Skin epidermis (tissue), 12 donors: Measurements from ENCODE around the gene FLYWCH1.

Experiments used
- H3K27ac ChIP-seq, 21 experiments: fragments of 200-600 bp; sonication (generic) in 11 of 21; one replicate each; pipeline ENCODE4 v1.5.0; 2020; ENCODE audit warnings: mild to moderate bottlenecking in 3 of 21, inconsistent platforms in 2 of 21, moderate library complexity in 2 of 21
- H3K4me3 ChIP-seq, 7 experiments: fragments of 200-600 bp; sonication (generic) in 2 of 7; one replicate each; pipeline ENCODE4 v1.5.0; 2020; ENCODE audit warnings: inconsistent platforms in 2 of 7, mild to moderate bottlenecking in 2 of 7, moderate library complexity in 1 of 7

FLYWCH1 gene

GRCh38 chr16:2948807-2949704 lies 37.3 kb downstream of the FLYWCH1 start:
- Histone ChIP-seq H3K27ac (no peak overlapping the region), H3K4me3 (no peak overlapping the region)

DNA sequence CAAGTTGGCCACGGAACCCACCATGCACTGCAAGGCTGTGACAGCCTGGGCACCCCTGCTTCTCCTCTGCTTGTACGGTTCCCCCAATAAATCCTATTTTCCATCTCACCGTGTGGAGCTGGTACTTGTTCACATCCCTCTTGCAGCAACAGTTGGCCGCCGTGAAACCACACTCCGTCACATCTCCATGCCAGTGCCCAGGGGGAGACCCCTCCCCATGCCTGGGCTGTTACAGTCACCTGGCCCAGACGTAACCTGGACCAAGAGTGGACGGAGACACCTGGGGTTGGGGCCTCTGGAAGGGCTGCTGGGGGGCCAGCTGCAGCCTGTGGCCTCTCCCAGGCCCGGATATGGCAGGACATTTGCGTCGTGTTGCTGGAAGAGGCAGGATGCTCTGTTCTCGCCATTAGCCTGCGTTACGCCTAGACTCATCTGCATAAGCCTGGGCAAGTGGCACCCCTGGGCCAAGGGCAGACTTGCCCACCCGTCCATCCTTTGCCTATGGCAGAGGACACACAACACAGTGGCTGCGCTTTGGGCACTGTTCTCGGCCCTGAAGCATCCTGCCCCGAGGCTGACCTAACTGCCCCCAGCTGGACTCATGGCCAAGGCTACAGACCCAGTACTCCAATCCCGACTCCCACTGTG lies 38.1 kb downstream of the FLYWCH1 start:
- no peak overlapping the region for H3K4me3 ChIP-seq

DNA sequence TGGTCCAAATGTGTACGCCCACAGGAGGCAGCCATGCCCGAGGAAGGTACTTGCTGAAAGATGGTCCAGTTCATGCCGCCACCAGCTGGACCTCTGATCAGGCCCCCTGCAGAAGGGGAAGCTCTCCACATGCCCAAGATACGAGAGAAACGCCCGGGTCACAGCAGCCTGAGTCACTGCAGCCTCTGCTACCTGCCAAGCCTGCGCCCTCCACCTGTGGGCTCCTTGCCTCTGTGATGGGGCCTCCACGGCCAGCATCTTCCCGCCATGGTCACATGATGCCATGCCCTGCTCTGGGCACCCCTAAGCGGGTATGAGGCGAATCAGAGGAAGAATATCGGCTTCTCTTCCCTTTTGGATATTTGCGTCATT lies 38.6 kb downstream of the FLYWCH1 start:
- no peak overlapping the region for H3K4me3 ChIP-seq
- no peak overlapping the region for H3K27ac ChIP-seq

More for the DNA sequence above, 38.1 kb downstream of the FLYWCH1 start:
- no peak overlapping the region for H3K27ac ChIP-seq

- no peak overlapping the region for H3K27ac ChIP-seq
- no peak overlapping the region for H3K4me3 ChIP-seq
Observed at GRCh38 chr16:2950773-2951172, 39.0 kb downstream of the FLYWCH1 start.

GRCh38 chr16:2952679-2953078 lies 40.9 kb downstream of the FLYWCH1 start:
- H3K4me3 ChIP-seq, result no peak overlapping the region
- H3K27ac ChIP-seq, result no peak overlapping the region

DNA sequence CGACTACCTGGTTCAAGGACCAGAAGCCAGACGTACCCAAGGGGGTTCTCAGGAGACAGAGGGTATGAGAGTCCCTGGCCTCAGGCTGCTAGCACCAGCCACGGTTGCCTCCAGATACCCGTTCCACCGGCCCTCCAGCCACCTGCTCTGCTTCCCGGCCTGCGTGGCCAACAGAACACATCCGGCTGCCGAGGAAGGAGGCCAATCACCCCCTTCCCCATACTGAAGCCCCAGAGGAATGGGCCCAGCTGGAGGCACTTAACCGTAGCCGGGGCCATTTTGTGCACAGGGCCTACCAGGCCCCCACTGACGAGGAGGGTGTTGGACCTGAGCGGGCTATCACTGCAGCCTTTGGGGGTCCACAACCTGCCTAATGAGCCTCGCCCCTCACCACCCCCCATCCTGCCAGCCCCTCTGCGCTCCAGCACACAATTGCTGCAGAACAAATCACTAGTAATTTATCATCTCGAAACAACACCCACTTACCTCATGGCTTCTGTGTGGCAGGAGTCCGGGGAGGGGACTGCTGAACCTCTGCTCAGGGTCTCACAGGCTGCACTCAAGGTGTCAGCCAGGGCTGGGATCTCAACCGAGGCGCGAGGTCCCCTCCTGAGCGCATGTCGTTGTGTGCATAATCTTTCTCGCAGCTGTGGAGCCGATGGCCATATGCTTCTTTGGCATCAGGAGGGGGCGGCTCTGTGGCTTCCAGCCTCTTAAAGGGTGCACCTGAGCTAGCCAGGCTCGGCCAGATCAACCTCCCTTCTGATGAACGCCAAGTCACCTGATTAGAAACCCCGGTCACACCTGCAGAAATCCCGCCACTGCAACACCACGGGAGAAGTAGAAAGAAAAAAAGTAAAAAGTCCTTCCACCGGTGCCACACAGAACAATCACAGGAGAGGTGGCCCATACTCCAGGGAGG lies 42.2 kb downstream of the FLYWCH1 start:
- Histone ChIP-seq H3K4me3 (no peak overlapping the region), H3K27ac (no peak overlapping the region)

- H3K4me3 ChIP-seq, result no peak overlapping the region
- no peak overlapping the region for H3K27ac ChIP-seq
Observed at GRCh38 chr16:2954656-2955381, 43.1 kb downstream of the FLYWCH1 start.

DNA sequence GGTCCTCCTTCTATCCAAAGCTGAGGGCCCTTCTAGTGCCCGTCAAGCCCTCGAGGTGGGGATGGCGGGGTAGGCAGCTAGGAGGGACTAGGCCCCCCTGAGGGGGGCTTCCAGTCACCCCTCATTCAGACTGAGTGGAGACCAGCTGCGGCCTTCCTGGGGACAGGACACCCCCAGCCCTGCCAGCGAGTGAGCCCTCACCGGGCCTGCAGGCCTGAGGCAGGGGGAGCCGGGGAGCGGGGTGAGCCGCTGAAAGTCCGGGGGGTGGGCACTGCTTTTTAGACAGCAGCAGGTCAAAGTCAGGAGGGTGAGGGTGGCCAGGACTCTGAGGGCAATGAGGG lies 43.7 kb downstream of the FLYWCH1 start:
- Histone ChIP-seq H3K4me3 (no peak overlapping the region), H3K27ac (no peak overlapping the region)

- H3K4me3 ChIP-seq, result no peak overlapping the region
- H3K27ac ChIP-seq, result no peak overlapping the region
Observed at GRCh38 chr16:2955779-2956578, 44.2 kb downstream of the FLYWCH1 start.

DNA sequence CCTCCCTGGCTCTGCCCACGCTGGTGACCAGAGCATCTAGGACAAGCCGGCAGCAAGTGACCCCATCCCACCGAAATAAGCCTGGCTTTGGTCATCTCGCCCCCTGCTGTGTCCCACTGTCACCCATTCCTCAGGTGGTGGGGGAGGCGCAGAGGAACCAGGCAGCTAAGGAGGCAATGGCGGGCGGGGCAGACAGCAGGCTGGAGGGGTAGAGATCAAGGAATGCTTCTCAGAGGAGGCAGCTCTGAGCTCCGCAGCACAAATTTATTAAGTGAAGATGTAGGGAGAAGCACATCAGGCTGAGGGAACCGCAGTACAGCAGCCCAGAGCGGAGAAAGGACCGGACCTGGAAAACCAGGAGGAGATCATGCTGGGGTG lies 44.8 kb downstream of the FLYWCH1 start:
- H3K4me3 ChIP-seq, result no peak overlapping the region
- no peak overlapping the region for H3K27ac ChIP-seq

DNA sequence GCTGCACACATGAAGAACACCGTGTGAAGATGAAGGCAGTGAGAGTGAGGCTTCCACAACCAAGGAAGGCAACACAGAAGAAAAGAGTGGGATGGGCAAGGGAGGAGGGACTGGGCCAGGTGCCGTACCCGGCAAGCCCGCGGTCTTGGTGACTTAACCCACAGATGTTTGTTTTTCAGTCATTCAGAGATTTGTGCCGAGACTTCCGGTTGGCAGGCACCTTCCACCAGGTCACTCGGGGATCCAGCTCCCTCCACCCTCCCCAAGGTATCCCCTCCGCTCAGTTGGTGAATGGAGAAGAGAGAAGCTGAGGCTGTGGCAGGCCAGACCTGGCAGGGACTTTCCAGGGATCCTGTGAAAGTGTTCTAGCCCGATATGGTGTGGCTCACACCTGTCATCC lies 47.5 kb downstream of the FLYWCH1 start:
- no peak overlapping the region for H3K4me3 ChIP-seq

GRCh38 chr16:2960183-2961010 lies 48.7 kb downstream of the FLYWCH1 start:
- no peak overlapping the region for H3K4me3 ChIP-seq
- no peak overlapping the region for H3K27ac ChIP-seq

More for the DNA sequence above, 47.5 kb downstream of the FLYWCH1 start:
- no peak overlapping the region for H3K27ac ChIP-seq

GRCh38 chr16:2962334-2963073 lies 50.8 kb downstream of the FLYWCH1 start:
- Histone ChIP-seq H3K27ac (peak overlapping the region in 1 of 21 experiments; percentile 73), H3K4me3 (no peak overlapping the region)

DNA sequence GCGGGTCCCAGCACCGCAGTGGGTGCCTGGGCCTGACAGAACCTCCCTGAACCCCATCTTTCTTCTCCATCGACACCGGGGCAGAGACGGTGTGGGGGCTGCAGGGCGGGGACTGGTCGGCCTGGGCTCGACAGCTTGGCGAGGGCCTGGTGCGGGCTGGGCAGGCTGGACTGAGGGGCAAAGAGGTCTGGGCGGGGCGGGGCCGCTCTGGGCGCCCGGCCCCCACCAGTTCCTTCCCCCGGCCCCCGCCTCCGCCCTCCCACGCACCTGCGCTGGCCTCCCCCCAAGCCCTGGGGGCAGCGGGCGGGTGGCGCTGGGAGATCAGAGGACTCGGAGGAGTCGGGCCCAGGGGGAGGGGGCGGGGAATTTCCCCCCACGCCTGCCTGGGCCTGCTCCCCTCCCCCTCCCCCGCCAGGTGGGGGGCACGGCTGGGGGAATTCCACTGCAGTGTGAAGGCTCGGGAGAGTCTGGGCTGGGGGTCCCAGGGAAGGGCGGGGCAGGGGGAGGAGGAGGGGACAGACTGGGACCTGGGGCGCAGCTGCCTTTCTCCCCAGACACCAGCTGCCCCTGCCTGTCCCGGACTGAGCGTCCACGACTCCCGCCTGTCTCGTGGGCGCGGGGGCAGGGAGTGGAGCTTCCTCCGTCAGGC lies 51.5 kb downstream of the FLYWCH1 start:
- Histone ChIP-seq H3K27ac (peak overlapping the region in 3 of 21 experiments; percentile 30 to 73 (median 65)), H3K4me3 (peak overlapping the region in 5 of 7 experiments; percentile 6 to 48 (median 22))

- H3K4me3 ChIP-seq, result peak within 1 kb of the TSS; percentile 1 to 48 (median 25)
- peak within 1 kb of the TSS in 3 of 21 experiments; percentile 30 to 73 (median 65) for H3K27ac ChIP-seq
Observed at GRCh38 chr16:2963723-2964474, 52.2 kb downstream of the FLYWCH1 start, which contains the start of gene KREMEN2. KREMEN2 (plus strand) TSS chr16:2964275; CDS start chr16:2964521, 246 bp downstream.
